HepG2 (cell line): ENCODE measurements around the gene CEP19. TPM values are rescaled to one million over a fixed set of nuclear protein-coding genes. Genes with fewer than 3 reads are reported as not detected.

Source experiments
- LBX2 ChIP-seq: sonication (generic); formaldehyde crosslinking; IDR thresholded peaks from 2 replicates; pipeline ENCODE4 v1.5.0; 2020; ENCODE audit warnings: missing genetic modification reagents, mild to moderate bottlenecking, borderline replicate concordance
- PRMT3 ChIP-seq: sonication (generic); formaldehyde crosslinking; IDR thresholded peaks from 2 replicates; pipeline ENCODE4 v1.8.1; 2022; ENCODE audit warnings: low read depth, mild to moderate bottlenecking, moderate library complexity, missing genetic modification reagents, borderline replicate concordance
- RFX3 ChIP-seq: IDR thresholded peaks from 2 replicates; pipeline ENCODE4 v1.6.1; 2016; ENCODE audit warnings: missing biosample characterization, missing genetic modification reagents
- RORA ChIP-seq: sonication (generic); formaldehyde crosslinking; IDR thresholded peaks from 2 replicates; pipeline ENCODE4 v1.5.0; 2020; ENCODE audit warnings: mild to moderate bottlenecking, missing genetic modification reagents, moderate library complexity
- TAF15 ChIP-seq: fragments of 200-400 bp; formaldehyde crosslinking; IDR thresholded peaks from one replicate; pipeline ENCODE4 v1.6.1; 2018; ENCODE audit warnings: mild to moderate bottlenecking, low read depth, low read length; ENCODE audit not compliant: poor library complexity, severe bottlenecking
- TEAD2 ChIP-seq: sonication (generic); formaldehyde crosslinking; IDR thresholded peaks from 2 replicates; pipeline ENCODE4 v1.9.0; 2021; ENCODE audit warnings: missing genetic modification reagents
- TEAD3 ChIP-seq: optimal IDR thresholded peaks from 2 replicates; pipeline ENCODE3; 2016; ENCODE audit warnings: borderline replicate concordance
- TOE1 ChIP-seq: sonication (generic); formaldehyde crosslinking; IDR thresholded peaks from 2 replicates; pipeline ENCODE4 v1.4.0; 2020; ENCODE audit warnings: mild to moderate bottlenecking, missing genetic modification reagents
- ZNF432 ChIP-seq: sonication (generic); formaldehyde crosslinking; IDR thresholded peaks from 2 replicates; pipeline ENCODE4 v1.5.0; 2020; ENCODE audit warnings: missing genetic modification reagents, mild to moderate bottlenecking, borderline replicate concordance
- ZNF761 ChIP-seq: sonication (generic); formaldehyde crosslinking; conservative IDR thresholded peaks from 2 replicates; pipeline ENCODE4 v1.4.0; 2020; ENCODE audit warnings: mild to moderate bottlenecking, missing genetic modification reagents
- ZXDC ChIP-seq: sonication (generic); formaldehyde crosslinking; IDR thresholded peaks from 2 replicates; pipeline ENCODE4 v1.5.0; 2020; ENCODE audit warnings: mild to moderate bottlenecking, missing genetic modification reagents
- polyA plus RNA-seq, 8 experiments: library from polyadenylated mRNA; depleted of rRNA in 3 of 8; stranded (reverse) in 7 of 8; unstranded in 1 of 8; fragments of >200 nt; fragmentation: Illumina TruSeq in 4 of 8; extraction: Trizol in 4 of 8; gene quantifications; 2 replicates each; pipeline versions ENCODE4 v1.2.1 to v1.2.3, GENCODE V29; 2011 to 2016; ENCODE audit warnings: low read depth in 4 of 8, missing spikeins in 1 of 8, mixed read lengths in 1 of 8; ENCODE audit not compliant: insufficient read depth in 1 of 8
- total RNA-seq, 5 experiments: library from RNA; depleted of rRNA; stranded (reverse); fragments of >200 nt; fragmentation: Illumina TruSeq; extraction: Trizol; gene quantifications; 2 replicates each; pipeline ENCODE4 v1.2.3, GENCODE V29; 2016; ENCODE audit warnings: low read depth in 1 of 5
- TF ChIP-seq, protein P1 (sequence below): sonication (generic); formaldehyde crosslinking; IDR thresholded peaks from 2 replicates; pipeline ENCODE4 v1.4.0; 2020; ENCODE audit warnings: missing genetic modification reagents, borderline replicate concordance
- TF ChIP-seq, protein P2 (sequence below): sonication (generic); formaldehyde crosslinking; IDR thresholded peaks from 2 replicates; pipeline ENCODE4 v1.4.0; 2020; ENCODE audit warnings: missing genetic modification reagents
- TF ChIP-seq, protein P3 (sequence below): sonication (generic); formaldehyde crosslinking; IDR thresholded peaks from 2 replicates; pipeline ENCODE4 v1.4.0; 2020; ENCODE audit warnings: mild to moderate bottlenecking, missing genetic modification reagents

Gene CEP19
- total and polyA plus RNA-seq, 2 of the 13 experiments (the other 11 are each of a cell fraction or from before 2014, with no cell fraction given), result 0.48 to 1.2 TPM

GRCh38 chr3:196754091-196754981 is 42.3 kb upstream of the CEP19 start (continued):
- TF ChIP-seq LBX2 (CRISPR knock-in tag), result no peak
- TF ChIP-seq, protein P1, sequence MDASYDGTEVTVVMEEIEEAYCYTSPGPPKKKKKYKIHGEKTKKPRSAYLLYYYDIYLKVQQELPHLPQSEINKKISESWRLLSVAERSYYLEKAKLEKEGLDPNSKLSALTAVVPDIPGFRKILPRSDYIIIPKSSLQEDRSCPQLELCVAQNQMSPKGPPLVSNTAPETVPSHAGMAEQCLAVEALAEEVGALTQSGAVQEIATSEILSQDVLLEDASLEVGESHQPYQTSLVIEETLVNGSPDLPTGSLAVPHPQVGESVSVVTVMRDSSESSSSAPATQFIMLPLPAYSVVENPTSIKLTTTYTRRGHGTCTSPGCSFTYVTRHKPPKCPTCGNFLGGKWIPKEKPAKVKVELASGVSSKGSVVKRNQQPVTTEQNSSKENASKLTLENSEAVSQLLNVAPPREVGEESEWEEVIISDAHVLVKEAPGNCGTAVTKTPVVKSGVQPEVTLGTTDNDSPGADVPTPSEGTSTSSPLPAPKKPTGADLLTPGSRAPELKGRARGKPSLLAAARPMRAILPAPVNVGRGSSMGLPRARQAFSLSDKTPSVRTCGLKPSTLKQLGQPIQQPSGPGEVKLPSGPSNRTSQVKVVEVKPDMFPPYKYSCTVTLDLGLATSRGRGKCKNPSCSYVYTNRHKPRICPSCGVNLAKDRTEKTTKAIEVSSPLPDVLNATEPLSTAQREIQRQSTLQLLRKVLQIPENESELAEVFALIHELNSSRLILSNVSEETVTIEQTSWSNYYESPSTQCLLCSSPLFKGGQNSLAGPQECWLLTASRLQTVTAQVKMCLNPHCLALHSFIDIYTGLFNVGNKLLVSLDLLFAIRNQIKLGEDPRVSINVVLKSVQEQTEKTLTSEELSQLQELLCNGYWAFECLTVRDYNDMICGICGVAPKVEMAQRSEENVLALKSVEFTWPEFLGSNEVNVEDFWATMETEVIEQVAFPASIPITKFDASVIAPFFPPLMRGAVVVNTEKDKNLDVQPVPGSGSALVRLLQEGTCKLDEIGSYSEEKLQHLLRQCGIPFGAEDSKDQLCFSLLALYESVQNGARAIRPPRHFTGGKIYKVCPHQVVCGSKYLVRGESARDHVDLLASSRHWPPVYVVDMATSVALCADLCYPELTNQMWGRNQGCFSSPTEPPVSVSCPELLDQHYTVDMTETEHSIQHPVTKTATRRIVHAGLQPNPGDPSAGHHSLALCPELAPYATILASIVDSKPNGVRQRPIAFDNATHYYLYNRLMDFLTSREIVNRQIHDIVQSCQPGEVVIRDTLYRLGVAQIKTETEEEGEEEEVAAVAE (CRISPR knock-in tag), result no peak
- no peak for TF ChIP-seq ZNF761
- no peak for TF ChIP-seq RFX3 (CRISPR knock-in tag)
- TF ChIP-seq ZNF432, result no peak
- no peak for TF ChIP-seq TAF15
- TF ChIP-seq, protein P2, sequence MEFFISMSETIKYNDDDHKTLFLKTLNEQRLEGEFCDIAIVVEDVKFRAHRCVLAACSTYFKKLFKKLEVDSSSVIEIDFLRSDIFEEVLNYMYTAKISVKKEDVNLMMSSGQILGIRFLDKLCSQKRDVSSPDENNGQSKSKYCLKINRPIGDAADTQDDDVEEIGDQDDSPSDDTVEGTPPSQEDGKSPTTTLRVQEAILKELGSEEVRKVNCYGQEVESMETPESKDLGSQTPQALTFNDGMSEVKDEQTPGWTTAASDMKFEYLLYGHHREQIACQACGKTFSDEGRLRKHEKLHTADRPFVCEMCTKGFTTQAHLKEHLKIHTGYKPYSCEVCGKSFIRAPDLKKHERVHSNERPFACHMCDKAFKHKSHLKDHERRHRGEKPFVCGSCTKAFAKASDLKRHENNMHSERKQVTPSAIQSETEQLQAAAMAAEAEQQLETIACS, result no peak
- TF ChIP-seq TOE1 (CRISPR knock-in tag), result no peak
- TF ChIP-seq TEAD2 (CRISPR knock-in tag), result no peak
- TF ChIP-seq ZXDC (CRISPR knock-in tag), result no peak
- TF ChIP-seq PRMT3, result no peak
- TF ChIP-seq TEAD3, result peak; percentile 90
- no peak for TF ChIP-seq RORA (CRISPR knock-in tag)
- TF ChIP-seq, protein P3, sequence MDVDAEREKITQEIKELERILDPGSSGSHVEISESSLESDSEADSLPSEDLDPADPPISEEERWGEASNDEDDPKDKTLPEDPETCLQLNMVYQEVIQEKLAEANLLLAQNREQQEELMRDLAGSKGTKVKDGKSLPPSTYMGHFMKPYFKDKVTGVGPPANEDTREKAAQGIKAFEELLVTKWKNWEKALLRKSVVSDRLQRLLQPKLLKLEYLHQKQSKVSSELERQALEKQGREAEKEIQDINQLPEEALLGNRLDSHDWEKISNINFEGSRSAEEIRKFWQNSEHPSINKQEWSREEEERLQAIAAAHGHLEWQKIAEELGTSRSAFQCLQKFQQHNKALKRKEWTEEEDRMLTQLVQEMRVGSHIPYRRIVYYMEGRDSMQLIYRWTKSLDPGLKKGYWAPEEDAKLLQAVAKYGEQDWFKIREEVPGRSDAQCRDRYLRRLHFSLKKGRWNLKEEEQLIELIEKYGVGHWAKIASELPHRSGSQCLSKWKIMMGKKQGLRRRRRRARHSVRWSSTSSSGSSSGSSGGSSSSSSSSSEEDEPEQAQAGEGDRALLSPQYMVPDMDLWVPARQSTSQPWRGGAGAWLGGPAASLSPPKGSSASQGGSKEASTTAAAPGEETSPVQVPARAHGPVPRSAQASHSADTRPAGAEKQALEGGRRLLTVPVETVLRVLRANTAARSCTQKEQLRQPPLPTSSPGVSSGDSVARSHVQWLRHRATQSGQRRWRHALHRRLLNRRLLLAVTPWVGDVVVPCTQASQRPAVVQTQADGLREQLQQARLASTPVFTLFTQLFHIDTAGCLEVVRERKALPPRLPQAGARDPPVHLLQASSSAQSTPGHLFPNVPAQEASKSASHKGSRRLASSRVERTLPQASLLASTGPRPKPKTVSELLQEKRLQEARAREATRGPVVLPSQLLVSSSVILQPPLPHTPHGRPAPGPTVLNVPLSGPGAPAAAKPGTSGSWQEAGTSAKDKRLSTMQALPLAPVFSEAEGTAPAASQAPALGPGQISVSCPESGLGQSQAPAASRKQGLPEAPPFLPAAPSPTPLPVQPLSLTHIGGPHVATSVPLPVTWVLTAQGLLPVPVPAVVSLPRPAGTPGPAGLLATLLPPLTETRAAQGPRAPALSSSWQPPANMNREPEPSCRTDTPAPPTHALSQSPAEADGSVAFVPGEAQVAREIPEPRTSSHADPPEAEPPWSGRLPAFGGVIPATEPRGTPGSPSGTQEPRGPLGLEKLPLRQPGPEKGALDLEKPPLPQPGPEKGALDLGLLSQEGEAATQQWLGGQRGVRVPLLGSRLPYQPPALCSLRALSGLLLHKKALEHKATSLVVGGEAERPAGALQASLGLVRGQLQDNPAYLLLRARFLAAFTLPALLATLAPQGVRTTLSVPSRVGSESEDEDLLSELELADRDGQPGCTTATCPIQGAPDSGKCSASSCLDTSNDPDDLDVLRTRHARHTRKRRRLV (CRISPR knock-in tag), result no peak
